ENCODE results near the gene CCL13.

The CCL13 gene

GRCh38 chr17:34361478-34362061, 5.3 kb downstream of the CCL13 start:
- in situ Hi-C loops (cut with HindIII; ENCODE audit: low sequenced_read_pairs): no loop called here

GRCh38 chr17:34363183-34363661, 6.9 kb downstream of the CCL13 start, which contains the start of gene CCL1:
Gene CCL1 (minus strand): TSS chr17:34363233. CDS start chr17:34363161, 72 bp downstream.
- in situ Hi-C loops (cut with HindIII; ENCODE audit: low sequenced_read_pairs): no loop called here

DNA sequence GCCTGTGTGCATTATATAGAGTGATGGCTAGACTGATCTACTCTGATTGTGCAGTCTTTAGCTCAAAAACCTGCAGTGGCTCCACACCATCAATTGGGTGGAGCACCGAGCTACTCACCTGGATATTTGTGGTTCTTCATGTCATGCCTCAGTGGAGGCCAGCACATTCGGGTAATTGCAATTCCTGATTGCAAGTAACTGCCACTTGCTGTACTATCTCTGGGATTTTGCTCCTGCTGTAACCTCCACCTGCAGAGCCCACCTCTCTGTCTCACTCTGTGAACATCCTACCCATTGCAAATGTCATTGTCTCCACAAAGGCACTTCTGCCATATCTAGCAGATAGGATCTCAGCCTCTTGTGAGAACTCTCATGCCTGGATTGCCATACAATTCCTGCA, 8.5 kb downstream of the CCL13 start:
- in situ Hi-C loops (cut with HindIII; ENCODE audit: low sequenced_read_pairs): no loop called here

GRCh38 chr17:34365340-34365739, 9.1 kb downstream of the CCL13 start:
- in situ Hi-C loops (cut with HindIII; ENCODE audit: low sequenced_read_pairs): no loop called here

GRCh38 chr17:34366010-34366409, 9.7 kb downstream of the CCL13 start:
- in situ Hi-C loops (cut with HindIII; ENCODE audit: low sequenced_read_pairs): no loop called here

DNA sequence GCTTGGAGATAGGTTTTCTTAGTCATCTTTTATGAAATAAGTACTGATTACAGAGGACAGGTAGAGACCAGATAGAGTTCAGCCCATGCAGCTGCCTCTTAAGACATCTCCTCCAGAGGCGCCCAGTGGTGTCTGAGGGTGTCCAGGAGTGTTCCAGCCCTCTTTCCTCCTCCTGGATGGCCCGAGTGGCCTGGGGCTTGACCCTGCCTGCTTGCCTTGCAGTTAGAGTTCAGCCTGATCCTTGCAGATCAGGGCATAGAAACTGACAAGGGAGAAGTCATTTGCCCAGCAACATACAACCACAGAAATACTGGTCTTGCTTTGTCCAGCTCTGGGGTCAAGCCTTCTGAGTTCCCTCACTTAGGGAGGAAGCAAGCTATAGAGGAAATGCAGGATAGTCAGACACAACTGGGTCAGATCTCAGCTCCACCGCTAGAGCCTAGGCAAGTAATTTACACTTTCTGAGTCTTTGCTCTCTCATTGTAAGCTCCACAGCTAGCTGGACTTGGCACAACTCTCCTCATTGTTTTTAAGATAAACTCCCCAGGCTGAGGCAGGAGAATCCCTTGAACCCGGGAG, 10.3 kb downstream of the CCL13 start:
- in situ Hi-C loops (cut with HindIII; ENCODE audit: low sequenced_read_pairs): no loop called here

- in situ Hi-C loops (cut with HindIII; ENCODE audit: low sequenced_read_pairs): no loop called here
Observed at GRCh38 chr17:34367486-34368195, 11.4 kb downstream of the CCL13 start.

DNA sequence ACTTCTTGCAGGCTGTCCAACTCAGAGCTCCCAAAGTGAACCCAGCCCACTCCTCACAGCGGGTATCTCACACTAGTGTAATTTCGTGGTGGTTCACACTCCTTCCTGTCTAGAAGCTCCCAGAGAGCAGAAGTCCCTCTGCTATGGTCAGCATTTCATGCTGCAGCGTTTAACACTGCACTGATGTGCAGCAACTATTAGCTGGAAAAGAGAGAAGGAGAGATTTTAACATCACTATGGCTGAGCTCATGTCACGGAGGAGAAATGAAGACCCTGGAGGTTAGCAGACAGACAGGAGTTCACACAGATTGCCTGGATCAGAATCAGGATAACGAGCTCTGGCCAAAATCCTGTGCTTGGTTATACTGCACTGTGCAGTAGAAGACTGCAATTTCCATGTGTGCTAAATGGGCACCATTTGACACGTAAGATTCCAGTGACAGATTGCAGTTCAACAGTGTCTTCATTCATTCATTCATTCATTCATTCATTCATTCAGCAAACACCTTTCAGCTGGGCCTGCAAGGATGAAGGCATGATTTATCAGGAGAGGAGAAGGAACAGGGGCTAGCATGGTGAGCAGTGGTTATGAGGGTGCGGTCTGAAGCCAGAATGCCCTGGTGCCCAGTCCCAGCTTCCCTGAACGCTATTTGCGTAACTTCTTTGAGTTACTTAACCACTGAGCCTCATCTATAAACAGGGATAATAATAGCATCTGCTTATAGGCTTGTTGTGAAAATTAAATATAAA, 12.1 kb downstream of the CCL13 start:
- in situ Hi-C loops (cut with HindIII; ENCODE audit: low sequenced_read_pairs): no loop called here

GRCh38 chr17:34368946-34369500, 12.7 kb downstream of the CCL13 start:
- in situ Hi-C loops (cut with HindIII; ENCODE audit: low sequenced_read_pairs): no loop called here

DNA sequence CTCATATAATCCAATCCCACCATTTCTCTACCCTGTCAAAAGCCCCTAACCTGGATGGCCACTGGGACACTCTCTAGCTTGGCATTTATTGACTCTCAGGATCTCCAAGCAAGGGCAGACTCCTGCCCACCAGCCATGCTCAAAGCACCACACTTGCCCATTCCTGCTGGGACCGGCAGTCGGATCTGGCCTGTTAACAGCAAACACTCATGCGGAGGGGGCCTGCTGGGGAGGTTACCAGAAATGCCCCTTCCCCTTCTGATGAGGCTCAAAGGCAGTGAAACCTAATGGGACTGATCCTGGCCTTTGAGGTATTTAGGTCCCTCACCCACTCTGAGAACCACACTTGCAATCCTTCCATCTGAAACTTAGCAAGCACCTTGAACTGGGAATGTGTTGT, 13.3 kb downstream of the CCL13 start:
- in situ Hi-C loops (cut with HindIII; ENCODE audit: low sequenced_read_pairs): no loop called here

- in situ Hi-C loops (cut with HindIII; ENCODE audit: low sequenced_read_pairs): no loop called here
Observed at GRCh38 chr17:34370376-34370996, 14.2 kb downstream of the CCL13 start.

- in situ Hi-C loops (cut with HindIII; ENCODE audit: low sequenced_read_pairs): no loop called here
Observed at GRCh38 chr17:34370997-34371395, 14.7 kb downstream of the CCL13 start.

DNA sequence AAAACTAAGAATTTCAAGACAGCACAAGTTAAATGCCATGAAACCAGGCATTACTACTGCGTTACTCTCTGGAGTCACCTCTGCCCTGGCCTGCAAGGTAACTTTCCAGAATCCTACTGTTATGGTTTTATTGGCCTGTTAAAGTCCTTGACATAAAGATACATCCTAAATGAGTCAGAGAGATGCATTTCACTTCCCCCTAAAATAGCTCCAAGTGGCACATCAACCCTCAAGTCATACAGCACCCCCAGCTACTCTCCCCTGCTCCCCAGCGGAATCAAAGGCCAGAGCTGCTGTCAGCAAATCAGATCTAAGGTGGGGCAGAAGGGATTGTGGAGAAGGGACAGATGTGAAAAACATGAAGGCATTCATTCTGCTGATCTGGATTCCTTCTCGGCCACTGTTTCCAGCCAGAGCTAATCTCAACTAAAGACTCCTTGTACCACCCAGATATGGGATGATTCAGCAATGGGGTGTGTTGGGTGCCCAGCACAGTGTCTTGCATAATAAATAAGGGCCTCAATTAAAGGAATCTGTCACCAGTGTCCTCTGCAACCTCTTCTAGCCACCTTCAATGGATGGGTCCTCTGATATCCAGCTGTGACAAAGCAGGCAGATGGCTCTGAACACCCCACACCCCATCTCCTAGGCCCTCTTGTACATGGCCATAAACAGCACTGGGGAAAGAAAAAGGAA, 15.3 kb downstream of the CCL13 start:
- in situ Hi-C loops (cut with HindIII; ENCODE audit: low sequenced_read_pairs): no loop called here

- in situ Hi-C loops (cut with HindIII; ENCODE audit: low sequenced_read_pairs): no loop called here
Observed at GRCh38 chr17:34374457-34374856, 18.2 kb downstream of the CCL13 start.

GRCh38 chr17:34375426-34375997, 19.2 kb downstream of the CCL13 start:
- in situ Hi-C loops (cut with HindIII; ENCODE audit: low sequenced_read_pairs): no loop called here

- in situ Hi-C loops (cut with HindIII; ENCODE audit: low sequenced_read_pairs): no loop called here
Observed at GRCh38 chr17:34377078-34377823, 21.0 kb downstream of the CCL13 start.

DNA sequence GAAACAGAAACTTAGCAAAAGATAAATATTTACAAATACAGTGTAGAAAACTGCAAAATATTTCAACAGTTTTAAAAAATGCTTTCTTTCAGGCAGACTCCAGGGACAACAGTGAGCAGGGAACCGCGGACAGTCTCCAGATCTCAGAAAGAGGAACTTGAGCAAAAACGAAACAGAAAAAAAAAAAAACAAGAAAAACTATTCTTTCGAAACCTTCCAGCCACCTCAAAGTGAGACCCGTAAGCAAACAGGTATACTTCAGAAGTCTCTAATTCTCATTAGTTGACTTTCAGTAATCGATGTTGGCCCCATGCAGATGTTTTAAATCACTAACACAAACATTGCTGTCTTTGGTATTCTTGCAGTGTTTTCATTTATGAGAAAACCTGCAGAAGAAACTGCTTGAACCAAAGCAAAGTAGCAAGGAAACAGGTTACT, 22.4 kb downstream of the CCL13 start:
- in situ Hi-C loops (cut with HindIII; ENCODE audit: low sequenced_read_pairs): no loop called here

GRCh38 chr17:34379868-34380267, 23.6 kb downstream of the CCL13 start:
- in situ Hi-C loops (cut with HindIII; ENCODE audit: low sequenced_read_pairs): no loop called here

DNA sequence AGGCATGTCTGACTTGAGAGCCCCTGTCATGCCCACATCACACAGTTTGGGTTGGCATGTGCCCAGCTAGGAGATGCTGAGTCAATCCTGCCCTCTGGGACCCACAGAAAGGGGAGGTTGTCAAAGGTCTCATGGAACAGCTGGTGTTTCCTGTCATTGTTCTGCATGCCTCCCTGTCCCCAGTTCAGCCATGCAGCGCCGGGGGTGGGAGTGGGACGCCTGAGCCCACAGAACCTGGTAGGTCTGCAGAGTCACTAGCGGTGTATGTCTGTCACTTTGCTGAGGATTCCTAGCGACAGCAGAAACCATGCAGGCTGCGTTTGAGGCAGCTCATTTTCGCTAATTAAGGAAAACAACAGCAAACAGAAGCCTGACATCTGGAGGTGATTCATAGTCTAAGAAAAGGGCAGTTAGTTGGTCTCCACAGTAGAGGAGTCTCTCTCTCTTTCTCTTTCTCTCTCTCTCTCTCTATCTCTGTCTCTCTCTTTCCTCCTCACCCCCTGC, 26.4 kb downstream of the CCL13 start:
- in situ Hi-C loops (cut with HindIII; ENCODE audit: low sequenced_read_pairs): no loop called here
